SU-DHL-6 (cell line): ENCODE measurements around the gene BIK.

Experiments
- H2AFZ ChIP-seq: fragments of 200-600 bp; sonication (generic); 2 replicates; pipeline ENCODE4 v1.6.1; 2014; ENCODE audit warnings: low read depth, mild to moderate bottlenecking, moderate library complexity, mixed read lengths, antibody characterized with exemption, low read length; ENCODE audit not compliant: severe bottlenecking
- H3F3A ChIP-seq: fragments of 200-600 bp; shearing (Covaris generic); 2 replicates; pipeline ENCODE4 v1.6.0; 2016; ENCODE audit warnings: antibody characterized with exemption, mild to moderate bottlenecking; ENCODE audit not compliant: insufficient read depth
- H3K27ac ChIP-seq: fragments of 200-600 bp; sonication (generic); 2 replicates; pipeline ENCODE4 v1.5.1; 2016; ENCODE audit warnings: low read depth, mild to moderate bottlenecking, low read length, moderate library complexity, mixed read lengths
- H3K27me3 ChIP-seq: fragments of 200-600 bp; sonication (generic), shearing (Covaris generic); 2 replicates; pipeline ENCODE4 v1.6.0; 2014; ENCODE audit warnings: mild to moderate bottlenecking, low read length
- H3K36me3 ChIP-seq: fragments of 200-600 bp; sonication (generic); 2 replicates; pipeline ENCODE4 v1.6.1; 2014; ENCODE audit warnings: mild to moderate bottlenecking, low read length, mixed read lengths
- H3K4me2 ChIP-seq: fragments of 300-600, 200-600 bp; shearing (Covaris generic), sonication (generic); 2 replicates; pipeline ENCODE4 v1.6.0; 2014; ENCODE audit warnings: low read length, low read depth, mild to moderate bottlenecking; ENCODE audit not compliant: poor library complexity, severe bottlenecking
- H3K4me3 ChIP-seq: fragments of 200-600 bp; sonication (generic); 2 replicates; pipeline ENCODE4 v1.5.1; 2014; ENCODE audit warnings: antibody characterized with exemption, low read length, mild to moderate bottlenecking, mixed read lengths; ENCODE audit not compliant: insufficient read depth, poor library complexity, severe bottlenecking
- H3K79me2 ChIP-seq: fragments of 200-600 bp; sonication (generic); 2 replicates; pipeline ENCODE4 v1.6.1; 2014; ENCODE audit warnings: mild to moderate bottlenecking, low read length, moderate library complexity; ENCODE audit not compliant: insufficient read depth
- H3K9ac ChIP-seq: fragments of 200-600 bp; sonication (generic); 2 replicates; pipeline ENCODE4 v1.7.0; 2014; ENCODE audit warnings: mild to moderate bottlenecking, low read length
- H3K9me2 ChIP-seq: fragments of 200-600 bp; sonication (generic); replicated peaks from 2 replicates; pipeline ENCODE4 v1.6.1; 2014; ENCODE audit warnings: low read length; ENCODE audit not compliant: insufficient read depth
- H3K9me3 ChIP-seq: fragments of 200-600 bp; sonication (generic); 2 replicates; pipeline ENCODE4 v1.6.1; 2014; ENCODE audit warnings: low read length, mixed read lengths; ENCODE audit not compliant: insufficient read depth
- H4K20me1 ChIP-seq: fragments of 200-600 bp; sonication (generic); 2 replicates; pipeline ENCODE4 v1.6.1; 2014; ENCODE audit warnings: low read depth, mild to moderate bottlenecking, antibody characterized with exemption, low read length, moderate library complexity, mixed read lengths
- EZH2phosphoT487 ChIP-seq: fragments of 200-600 bp; sonication (generic), shearing (Covaris generic); conservative IDR thresholded peaks from 2 replicates; pipeline ENCODE4 v1.6.1; 2018; ENCODE audit warnings: mild to moderate bottlenecking, antibody characterized with exemption, low read length, moderate library complexity, mixed read lengths
- TF ChIP-seq, protein P1 (sequence below): fragments of 200-600 bp; sonication (generic); IDR thresholded peaks from one replicate; pipeline ENCODE4 v1.5.1; 2017; ENCODE audit warnings: antibody characterized with exemption, mild to moderate bottlenecking, low read length, moderate library complexity; ENCODE audit not compliant: insufficient read depth, poor library complexity, severe bottlenecking

The BIK gene

DNA sequence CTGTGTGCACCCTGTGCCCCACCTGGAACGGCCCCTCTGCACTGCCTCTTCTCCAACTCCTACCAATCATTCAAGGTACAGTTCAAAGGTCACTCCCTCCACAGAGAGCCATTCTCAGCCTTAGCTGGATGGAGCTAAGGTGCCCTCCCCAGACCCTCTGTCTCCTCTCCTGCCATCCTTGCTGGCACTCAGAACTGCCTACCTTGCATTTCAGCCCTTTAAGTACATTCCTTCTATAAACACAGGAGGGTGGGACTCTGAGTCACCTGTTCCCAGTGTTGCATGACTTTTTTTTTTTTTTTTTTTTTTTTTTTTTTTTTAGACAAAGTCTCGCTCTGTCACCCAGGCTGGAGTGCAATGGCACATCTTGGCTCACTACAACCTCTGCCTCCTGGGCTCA, 29.9 kb upstream of the BIK start:
- H3K79me2 ChIP-seq, result no peaks in the 10 kb centered on the region
- H3K36me3 ChIP-seq, result no peaks in the 10 kb centered on the region
- no peaks in the 10 kb centered on the region for H4K20me1 ChIP-seq
- H3K27me3 ChIP-seq, result no peaks in the 10 kb centered on the region
- no peak overlapping the region for H3K9ac ChIP-seq
- TF ChIP-seq EZH2phosphoT487, result no peak
- TF ChIP-seq, protein P1, sequence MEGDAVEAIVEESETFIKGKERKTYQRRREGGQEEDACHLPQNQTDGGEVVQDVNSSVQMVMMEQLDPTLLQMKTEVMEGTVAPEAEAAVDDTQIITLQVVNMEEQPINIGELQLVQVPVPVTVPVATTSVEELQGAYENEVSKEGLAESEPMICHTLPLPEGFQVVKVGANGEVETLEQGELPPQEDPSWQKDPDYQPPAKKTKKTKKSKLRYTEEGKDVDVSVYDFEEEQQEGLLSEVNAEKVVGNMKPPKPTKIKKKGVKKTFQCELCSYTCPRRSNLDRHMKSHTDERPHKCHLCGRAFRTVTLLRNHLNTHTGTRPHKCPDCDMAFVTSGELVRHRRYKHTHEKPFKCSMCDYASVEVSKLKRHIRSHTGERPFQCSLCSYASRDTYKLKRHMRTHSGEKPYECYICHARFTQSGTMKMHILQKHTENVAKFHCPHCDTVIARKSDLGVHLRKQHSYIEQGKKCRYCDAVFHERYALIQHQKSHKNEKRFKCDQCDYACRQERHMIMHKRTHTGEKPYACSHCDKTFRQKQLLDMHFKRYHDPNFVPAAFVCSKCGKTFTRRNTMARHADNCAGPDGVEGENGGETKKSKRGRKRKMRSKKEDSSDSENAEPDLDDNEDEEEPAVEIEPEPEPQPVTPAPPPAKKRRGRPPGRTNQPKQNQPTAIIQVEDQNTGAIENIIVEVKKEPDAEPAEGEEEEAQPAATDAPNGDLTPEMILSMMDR, result no peak
- H3K9me3 ChIP-seq, result no peaks in the 10 kb centered on the region
- no peak overlapping the region for H2AFZ ChIP-seq
- no peak overlapping the region for H3K4me3 ChIP-seq
- H3F3A ChIP-seq, result no peaks in the 10 kb centered on the region
- H3K27ac ChIP-seq, result no peak overlapping the region
- H3K9me2 ChIP-seq, result no peaks in the 10 kb centered on the region
- no peak overlapping the region for H3K4me2 ChIP-seq

GRCh38 chr22:43081968-43082367, 28.6 kb upstream of the BIK start:
- Histone ChIP-seq H3K9me2 (no peaks in the 10 kb centered on the region), H3K4me2 (no peak overlapping the region)

DNA sequence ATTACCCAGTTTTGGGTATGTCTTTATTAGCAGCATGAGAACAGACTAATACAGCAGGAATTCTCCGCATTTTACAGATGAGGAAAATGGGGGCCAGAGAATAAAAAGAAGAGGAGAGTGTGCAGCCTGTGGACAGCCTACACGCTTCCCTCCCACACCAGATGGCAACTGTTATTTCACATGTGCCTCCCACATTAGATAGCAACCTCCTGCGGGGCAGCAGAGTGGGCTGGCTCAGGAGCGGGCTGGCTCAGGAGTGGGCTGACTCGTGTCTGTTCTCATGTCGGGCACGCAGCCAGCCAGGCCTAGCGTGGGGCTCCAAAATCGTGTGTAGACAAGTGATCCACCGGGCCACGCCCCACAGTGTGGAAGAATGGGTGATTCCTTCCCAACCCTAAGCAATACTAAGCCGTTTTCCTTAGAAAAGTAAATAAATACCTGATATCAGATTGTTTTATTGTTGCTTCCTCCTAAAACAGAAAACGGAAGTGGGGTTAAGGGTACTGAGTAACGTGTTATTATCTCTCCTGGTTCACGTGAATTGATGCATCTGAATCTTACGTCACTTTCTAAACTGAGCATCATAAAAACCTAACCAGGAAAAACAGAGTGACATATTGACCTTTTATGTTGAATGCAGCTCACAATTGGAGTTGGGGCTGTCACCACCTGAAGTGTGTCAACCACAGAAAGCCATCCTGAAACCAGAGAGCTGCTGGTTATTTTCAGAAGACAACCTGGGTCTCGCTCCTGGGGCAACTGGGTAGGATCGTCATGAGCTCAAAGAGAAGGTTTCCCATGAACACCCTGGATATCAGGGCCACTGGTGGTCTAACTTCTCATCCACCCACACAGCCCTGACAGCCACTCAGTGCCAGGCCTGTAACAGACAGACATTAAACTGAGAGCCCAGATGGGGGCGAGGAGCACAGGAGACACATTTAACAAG, 24.6 kb upstream of the BIK start:
- Histone ChIP-seq H3K36me3 (no peaks in the 10 kb centered on the region), H3K27me3 (no peaks in the 10 kb centered on the region), H3K9me3 (no peaks in the 10 kb centered on the region), H4K20me1 (no peaks in the 10 kb centered on the region), H3K9ac (no peak overlapping the region), H3K4me3 (no peak overlapping the region), H3K9me2 (no peaks in the 10 kb centered on the region), H3K79me2 (no peaks in the 10 kb centered on the region), H3K4me2 (no peak overlapping the region), H3F3A (peaks cover 8% of the 10 kb centered on the region; the same call in 1 of the 2 replicates), H3K27ac (no peak overlapping the region), H2AFZ (no peak overlapping the region)
- TF ChIP-seq, protein P1, result no peak
- TF ChIP-seq EZH2phosphoT487, result no peak

More at GRCh38 chr22:43081968-43082367, 28.6 kb upstream of the BIK start:
- H3K79me2 ChIP-seq, result no peaks in the 10 kb centered on the region
- H3K27ac ChIP-seq, result no peak overlapping the region
- H3F3A ChIP-seq, result no peaks in the 10 kb centered on the region
- H2AFZ ChIP-seq, result no peak overlapping the region
- H3K4me3 ChIP-seq, result no peak overlapping the region
- H3K9ac ChIP-seq, result no peak overlapping the region
- no peaks in the 10 kb centered on the region for H3K9me3 ChIP-seq
- no peaks in the 10 kb centered on the region for H3K36me3 ChIP-seq
- no peaks in the 10 kb centered on the region for H4K20me1 ChIP-seq
- no peak for TF ChIP-seq EZH2phosphoT487
- H3K27me3 ChIP-seq, result no peaks in the 10 kb centered on the region

GRCh38 chr22:43088627-43088983, 21.9 kb upstream of the BIK start:
- TF ChIP-seq EZH2phosphoT487, result no peak
- TF ChIP-seq, protein P1, result no peak
- H3K4me3 ChIP-seq, result peak overlapping the region; percentile 61
- H3K79me2 ChIP-seq, result no peaks in the 10 kb centered on the region
- H3K9me3 ChIP-seq, result no peaks in the 10 kb centered on the region
- H3K9me2 ChIP-seq, result no peaks in the 10 kb centered on the region
- peak overlapping the region; percentile 97 for H2AFZ ChIP-seq
- peak overlapping the region; percentile 96 for H3K4me2 ChIP-seq
- H3F3A ChIP-seq, result peaks cover 11% of the 10 kb centered on the region; the same call in 1 of the 2 replicates
- H3K9ac ChIP-seq, result peak overlapping the region; percentile 64
- H3K27ac ChIP-seq, result peak overlapping the region; percentile 17
- no peaks in the 10 kb centered on the region for H4K20me1 ChIP-seq
- no peaks in the 10 kb centered on the region for H3K36me3 ChIP-seq
- H3K27me3 ChIP-seq, result no peaks in the 10 kb centered on the region
